GM11168 (cell line): ENCODE data around the gene DIS3.
"Not testable (repeated sequence)": the region's sequence is repeated elsewhere in the genome, so short reads cannot be mapped to it uniquely, and the experiment has no call there.

ENCODE experiments used
- in situ Hi-C: fragments of 300-500 bp; cut with MboI; formaldehyde crosslinking; loops from one replicate; pipeline ENCODE4 v1.12.0; 2022; ENCODE audit warnings: low sequenced_read_pairs; ENCODE audit not compliant: unreplicated experiment

DIS3 gene

GRCh38 chr13:72751220-72751619, 30.5 kb downstream of the DIS3 start:
- in situ Hi-C loops, result no loop called here

- in situ Hi-C loops, result no loop called here
Observed at GRCh38 chr13:72745260-72745659, 36.4 kb downstream of the DIS3 start.

GRCh38 chr13:72740015-72740414, 41.7 kb downstream of the DIS3 start:
- in situ Hi-C loops, result no loop called here

- in situ Hi-C loops, result no loop called here
Observed at GRCh38 chr13:72737033-72737432, 44.7 kb downstream of the DIS3 start.

- in situ Hi-C loops, result no loop called here
Observed at GRCh38 chr13:72728290-72728605, 53.5 kb downstream of the DIS3 start.

GRCh38 chr13:72727417-72728289, 54.0 kb downstream of the DIS3 start, which contains the start of the genes BORA and MZT1:
TSS of gene BORA (plus strand) at chr13:72727923. CDS start at chr13:72728941, 1,018 bp downstream.
TSS of gene MZT1 (minus strand) at chr13:72727629. CDS start at chr13:72727602, 27 bp downstream.
- in situ Hi-C loops, result no loop called here

GRCh38 chr13:72726726-72727416, 54.8 kb downstream of the DIS3 start:
- in situ Hi-C loops, result no loop called here

- in situ Hi-C loops, result not testable (repeated sequence)
Observed at GRCh38 chr13:72726185-72726584, 55.5 kb downstream of the DIS3 start.

- in situ Hi-C loops, result no loop called here
Observed at GRCh38 chr13:72716776-72717175, 64.9 kb downstream of the DIS3 start.
